Fibroblast of skin of back (primary cell): Measurements from ENCODE around the gene S100A2.

Experiments
- DNase-seq: peaks from one replicate; pipeline ENCODE4 v3.0.0-alpha.2; 2013

S100A2 gene

GRCh38 chr1:153544453-153545066, 21.1 kb downstream of the S100A2 start:
- no peak for DNase-seq

DNA sequence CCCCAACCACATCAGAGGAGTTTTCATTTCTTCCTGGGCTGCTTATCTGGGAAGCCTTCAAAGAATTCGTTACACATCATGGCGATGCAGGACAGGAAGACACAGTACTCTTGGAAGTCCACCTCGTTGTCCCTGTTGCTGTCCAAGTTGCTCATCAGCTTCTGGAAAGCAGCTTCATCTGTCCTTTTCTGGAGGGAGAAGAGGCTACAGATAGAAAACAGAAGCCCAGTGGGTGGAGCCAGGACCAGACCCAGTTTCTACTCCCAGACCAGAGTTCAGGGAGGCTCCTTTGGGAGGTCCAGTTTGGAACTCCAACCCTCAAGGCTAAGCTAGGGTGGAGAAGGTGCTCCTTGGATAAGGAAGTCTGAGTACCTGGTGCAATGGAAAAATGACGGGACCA, 21.9 kb downstream of the S100A2 start:
- no peak for DNase-seq

GRCh38 chr1:153542956-153543711, 22.5 kb downstream of the S100A2 start:
- no peak for DNase-seq

DNA sequence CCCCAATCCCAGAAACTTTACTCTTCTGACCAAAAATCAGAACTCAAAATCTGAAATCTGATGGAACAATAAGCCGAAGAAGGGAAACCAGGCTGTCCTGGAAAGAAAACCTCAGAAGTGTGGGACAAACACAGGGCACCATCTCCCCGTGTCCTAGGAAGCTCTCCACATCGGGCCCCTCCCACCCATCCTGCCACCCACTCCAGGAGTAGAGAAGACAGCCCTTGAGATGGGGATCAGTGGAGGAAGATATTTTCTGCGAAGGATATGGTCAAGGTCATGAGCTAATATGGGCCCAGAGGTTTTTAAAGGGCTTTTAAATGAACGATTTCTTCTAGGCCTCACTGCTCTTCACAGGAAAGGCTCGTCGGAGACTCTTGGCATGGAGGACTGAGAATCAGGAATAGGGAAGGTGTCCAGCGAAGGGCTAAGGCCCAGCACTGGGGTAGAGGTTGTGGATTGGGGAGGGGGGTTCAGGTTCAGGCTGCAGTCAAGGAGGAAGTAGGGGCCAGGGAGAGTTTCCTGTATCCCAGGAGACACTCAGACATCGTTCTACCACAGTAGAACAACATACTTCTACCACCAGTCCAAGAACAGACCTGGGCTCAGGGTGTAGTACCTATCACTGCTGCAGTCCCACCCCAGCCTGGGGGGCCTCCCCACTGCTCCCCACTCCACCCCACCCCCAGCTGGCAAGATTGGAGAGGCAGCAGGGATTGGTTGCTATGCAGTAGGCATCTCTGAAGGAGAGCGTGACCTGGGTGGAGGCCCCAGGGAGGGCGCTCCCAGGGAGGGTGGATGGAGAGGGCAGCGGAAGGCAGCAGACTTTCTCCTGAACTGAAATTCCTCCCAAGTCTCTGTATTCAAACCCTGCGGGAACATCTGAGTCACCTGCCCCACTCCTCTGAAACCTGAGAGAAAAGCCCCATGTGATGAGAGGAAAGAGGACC, 23.7 kb downstream of the S100A2 start:
- DNase-seq: no peak

DNA sequence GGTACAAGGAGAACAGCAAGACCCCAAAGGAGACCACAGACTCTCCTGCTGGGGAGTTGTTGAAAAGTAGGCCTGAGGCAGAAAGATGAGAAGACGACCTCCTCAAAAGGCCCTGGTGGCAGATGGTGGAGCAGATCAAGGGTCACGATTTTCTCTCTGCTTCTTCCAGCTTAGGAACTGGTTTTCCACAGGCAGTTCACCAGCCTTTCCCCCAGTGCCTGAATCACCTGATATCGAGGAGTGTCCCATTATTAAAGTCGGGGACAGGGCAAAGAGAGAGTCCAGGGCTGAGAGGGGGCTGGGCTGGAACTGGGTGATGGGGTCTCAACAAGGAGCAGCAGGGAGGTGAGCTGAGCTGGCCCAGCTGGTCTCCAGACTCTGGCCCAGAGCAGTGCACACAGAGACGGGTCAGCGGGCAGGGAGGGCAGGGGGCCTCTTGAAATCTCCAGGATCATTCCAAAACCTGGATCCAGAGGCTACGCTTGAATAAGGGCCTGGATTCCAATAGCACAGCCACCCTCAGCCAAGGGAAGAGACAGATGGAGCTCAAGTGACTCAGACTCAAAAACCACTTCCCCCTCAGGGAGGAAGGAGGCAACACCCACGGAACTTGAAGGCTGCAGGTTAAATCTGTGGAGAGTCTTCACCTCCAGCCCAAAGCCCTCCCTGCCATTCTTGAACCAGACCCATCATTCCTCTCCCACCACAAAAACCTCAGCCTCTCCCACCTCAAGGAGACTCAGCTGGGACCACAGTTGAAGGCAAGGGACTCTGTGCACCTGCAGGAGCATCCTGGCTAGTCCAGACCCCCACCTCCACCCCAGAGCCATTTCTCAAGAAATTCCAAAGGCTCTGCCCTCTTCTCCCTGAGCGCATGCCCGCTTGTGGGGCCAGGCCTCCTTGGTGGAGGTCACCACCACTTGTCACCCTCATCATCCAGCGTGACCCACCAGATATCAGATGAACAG, 25.0 kb downstream of the S100A2 start, which contains the start of gene S100A5:
Gene S100A5, minus strand, starts transcription at position 541 of the 968 bp plus-strand sequence. CDS start 743 bp downstream, outside the sequence.
- DNase-seq: peak; percentile 69

- no peak for DNase-seq
Measured at GRCh38 chr1:153539395-153540093, 26.1 kb downstream of the S100A2 start.

- DNase-seq: peak; percentile 55
Measured at GRCh38 chr1:153538315-153538821, 27.3 kb downstream of the S100A2 start.

DNA sequence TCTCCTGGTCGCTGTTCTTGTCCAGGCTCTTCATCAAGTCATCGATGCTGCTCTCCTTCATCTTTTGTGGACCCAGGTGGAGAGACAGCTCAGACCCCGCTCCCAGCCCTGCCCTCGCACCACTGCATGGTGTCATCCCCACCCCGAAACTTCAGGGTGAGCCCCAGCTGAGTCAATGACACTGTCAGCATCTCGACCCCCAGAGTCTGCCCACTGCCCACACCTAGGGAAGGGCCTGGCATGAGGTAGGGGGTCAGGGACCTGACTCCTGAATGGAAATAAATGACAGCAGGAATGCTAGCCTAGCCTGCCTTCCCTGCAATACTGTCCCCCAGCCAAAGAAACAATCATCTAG, 28.3 kb downstream of the S100A2 start:
- no peak for DNase-seq

- no peak for DNase-seq
Measured at GRCh38 chr1:153536671-153537375, 28.8 kb downstream of the S100A2 start.

GRCh38 chr1:153536012-153536670, 29.5 kb downstream of the S100A2 start:
- DNase-seq: peak; percentile 94

- peak; percentile 43 for DNase-seq
Measured at GRCh38 chr1:153535242-153536011, 30.2 kb downstream of the S100A2 start, which contains the start of gene S100A6. TSS of gene S100A6 (minus strand) at chr1:153535991. CDS start at chr1:153535339, 652 bp downstream.

DNA sequence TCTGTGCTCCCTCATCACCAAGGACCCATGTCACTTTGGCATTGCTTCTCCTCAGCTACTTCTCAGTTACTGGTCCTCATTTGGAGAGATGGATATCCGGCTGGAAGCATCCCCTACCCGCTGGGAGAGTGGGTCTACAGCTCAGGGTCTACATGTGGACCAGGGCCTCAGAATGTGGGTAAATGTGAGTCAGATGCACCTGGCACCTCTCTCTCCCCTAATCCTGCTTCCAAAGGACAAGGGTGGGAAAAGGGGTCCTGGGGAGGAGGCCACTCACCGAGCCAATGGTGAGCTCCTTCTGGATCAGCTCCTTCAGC, 30.8 kb downstream of the S100A2 start:
- DNase-seq: no peak

- peak; percentile 57 for DNase-seq
Measured at GRCh38 chr1:153534226-153534924, 31.3 kb downstream of the S100A2 start.

GRCh38 chr1:153533689-153534201, 31.9 kb downstream of the S100A2 start:
- DNase-seq: peak; percentile 96

DNA sequence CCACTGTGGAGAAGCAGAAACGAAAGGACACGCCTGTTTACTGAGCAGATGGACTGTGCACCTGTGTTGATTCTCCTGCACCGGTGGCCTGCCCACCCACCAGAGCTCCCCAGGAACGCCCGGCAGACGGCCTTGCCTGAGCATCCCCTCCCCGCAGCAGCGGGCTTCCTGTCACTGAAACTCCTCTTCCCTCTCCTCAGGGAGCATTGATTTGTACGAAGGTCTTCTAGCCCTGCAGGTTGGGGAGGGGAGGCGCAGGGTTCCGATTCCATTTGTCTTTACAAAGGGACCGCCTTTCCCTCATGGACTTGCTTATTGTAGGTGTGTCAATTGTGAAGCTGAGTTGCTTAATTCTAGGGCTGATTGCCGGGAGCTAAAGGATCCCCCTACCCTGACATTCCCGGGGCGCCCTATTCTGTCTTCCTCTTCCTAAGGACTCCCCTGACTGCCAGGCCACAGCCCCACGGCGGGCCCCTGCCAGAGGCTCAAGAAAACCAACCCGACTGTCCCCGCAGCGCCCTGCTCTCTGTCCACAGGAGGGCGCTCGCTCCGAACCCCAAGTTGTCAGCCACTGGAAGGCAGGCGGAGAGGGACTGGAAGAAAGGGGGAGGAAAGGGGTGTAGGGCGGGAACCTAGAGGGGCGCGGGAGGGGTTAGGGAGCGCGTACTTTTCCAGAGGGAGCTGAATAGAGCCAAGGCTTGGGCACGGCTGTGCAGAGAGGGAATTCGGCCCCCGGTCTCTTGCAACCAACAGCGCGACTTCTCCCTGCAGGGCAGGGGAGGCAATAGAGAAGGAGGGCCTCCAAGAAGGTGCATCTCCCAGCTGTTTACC, 32.7 kb downstream of the S100A2 start:
- peak; percentile 88 for DNase-seq

- no peak for DNase-seq
Measured at GRCh38 chr1:153532181-153532580, 33.5 kb downstream of the S100A2 start.

DNA sequence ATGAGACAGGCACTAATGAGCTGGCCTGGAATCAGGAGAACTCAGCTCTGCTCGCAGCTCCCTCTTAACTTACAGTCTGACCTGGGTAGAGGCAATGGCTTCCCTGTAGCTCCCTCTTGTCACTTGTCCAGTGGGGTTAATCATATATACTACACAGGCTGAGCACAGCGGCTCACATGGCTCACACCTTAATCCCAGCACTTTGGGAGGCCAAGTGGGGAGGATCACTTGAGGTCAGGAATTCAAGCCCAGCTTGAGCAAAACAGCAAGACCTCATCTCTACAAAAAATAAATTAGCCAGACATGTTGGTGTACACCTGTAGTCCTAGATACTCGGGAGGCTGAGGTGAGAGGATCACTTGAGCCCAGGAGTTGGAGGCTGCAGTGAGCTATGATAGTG, 34.0 kb downstream of the S100A2 start:
- no peak for DNase-seq
